Stimulated activated CD4-positive, alpha-beta T cell treated with anti-CD3 and anti-CD28 coated beads, Interleukin-2, amount 100 ng/mL, for 48 hours (primary cell): Measurements from ENCODE around the gene LILRB1.
"Not testable (repeated sequence)": the region's sequence is repeated elsewhere in the genome, so short reads cannot be mapped to it uniquely, and the experiment has no call there.

Experiments used
- DNase-seq, 2 donors: peaks; one replicate each; pipeline ENCODE4 v3.0.0-alpha.2; 2020

Gene LILRB1

DNA sequence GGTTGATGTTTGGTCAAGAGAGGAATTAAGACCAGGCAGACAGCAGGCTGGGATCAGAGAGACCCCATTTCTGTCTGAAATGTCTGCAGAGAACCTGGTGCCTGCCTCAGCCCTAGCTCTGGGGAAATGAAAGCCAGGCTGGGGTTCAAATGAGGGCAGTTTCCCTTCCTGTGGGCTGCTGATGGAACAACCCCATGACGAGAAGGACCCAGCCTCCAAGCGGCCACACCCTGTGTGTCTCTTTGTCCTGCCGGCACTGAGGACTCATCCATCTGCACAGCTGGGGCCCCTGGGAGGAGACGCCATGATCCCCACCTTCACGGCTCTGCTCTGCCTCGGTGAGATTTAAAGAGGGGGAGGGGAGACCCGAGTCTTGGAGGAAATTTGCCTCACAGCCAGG is 32.4 kb downstream of the LILRB1 start, which contains the start of gene LILRB4:
Gene LILRB4, plus strand, starts transcription at position 256 of the 400 bp plus-strand sequence. Its CDS starts 49 bp downstream, at position 305.
- no peak for DNase-seq

DNA sequence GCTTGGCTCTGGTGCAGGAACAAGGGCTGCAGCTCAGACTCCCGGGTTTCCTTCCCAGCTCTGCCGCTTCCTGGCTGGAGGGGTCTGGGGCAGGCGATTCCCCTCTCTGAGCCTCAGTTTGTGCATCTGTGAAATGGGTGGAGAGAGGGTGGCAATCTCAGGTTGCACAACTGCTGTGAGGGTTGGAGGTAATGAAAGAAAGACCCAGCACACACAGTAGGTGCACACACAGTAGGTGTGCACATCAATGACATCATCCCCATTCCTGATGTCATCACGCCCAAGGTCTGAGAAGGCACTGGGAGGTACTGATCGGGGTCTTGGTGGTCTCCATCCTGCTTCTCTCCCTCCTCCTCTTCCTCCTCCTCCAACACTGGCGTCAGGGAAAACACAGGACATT is 35.2 kb downstream of the LILRB1 start:
- DNase-seq = no peak

DNA sequence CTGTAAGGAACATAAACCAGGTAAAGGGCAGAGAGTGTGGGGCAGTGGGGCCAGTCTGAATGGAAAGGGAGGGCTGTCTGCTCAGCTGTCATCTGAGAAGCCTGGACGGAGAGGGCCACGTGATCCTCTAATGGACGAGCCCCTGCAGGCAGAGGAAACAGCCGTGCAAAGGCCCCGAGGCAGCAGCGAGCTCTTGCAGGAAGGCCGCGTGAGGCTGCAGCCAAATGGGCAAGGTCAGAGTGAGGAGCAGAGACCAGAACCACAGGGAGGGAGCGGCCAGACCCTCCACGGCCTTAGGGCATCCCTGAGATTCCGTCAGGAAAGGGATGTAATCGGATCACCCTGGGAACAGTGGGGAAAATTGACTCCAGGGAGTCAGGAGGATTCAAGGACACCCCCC is 36.9 kb downstream of the LILRB1 start:
- no peak for DNase-seq

DNA sequence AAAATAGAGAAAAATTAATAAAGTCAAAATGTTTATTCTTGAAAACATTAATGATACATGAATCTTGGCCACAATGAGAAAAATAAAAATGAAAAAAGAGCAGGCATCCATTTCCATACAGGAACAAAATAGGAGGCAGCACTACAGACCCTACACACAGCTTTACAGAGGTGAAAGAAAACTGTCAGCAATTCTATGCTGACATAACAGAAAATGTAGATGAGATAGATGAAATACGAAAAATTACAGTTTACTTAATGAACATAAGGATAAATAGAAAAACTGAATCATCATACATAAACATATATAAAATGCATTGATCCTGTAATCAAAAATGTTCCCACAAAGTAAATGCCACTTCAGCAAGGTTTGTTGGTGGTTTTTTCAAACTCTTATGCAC is 38.1 kb downstream of the LILRB1 start:
- DNase-seq = no peak

DNA sequence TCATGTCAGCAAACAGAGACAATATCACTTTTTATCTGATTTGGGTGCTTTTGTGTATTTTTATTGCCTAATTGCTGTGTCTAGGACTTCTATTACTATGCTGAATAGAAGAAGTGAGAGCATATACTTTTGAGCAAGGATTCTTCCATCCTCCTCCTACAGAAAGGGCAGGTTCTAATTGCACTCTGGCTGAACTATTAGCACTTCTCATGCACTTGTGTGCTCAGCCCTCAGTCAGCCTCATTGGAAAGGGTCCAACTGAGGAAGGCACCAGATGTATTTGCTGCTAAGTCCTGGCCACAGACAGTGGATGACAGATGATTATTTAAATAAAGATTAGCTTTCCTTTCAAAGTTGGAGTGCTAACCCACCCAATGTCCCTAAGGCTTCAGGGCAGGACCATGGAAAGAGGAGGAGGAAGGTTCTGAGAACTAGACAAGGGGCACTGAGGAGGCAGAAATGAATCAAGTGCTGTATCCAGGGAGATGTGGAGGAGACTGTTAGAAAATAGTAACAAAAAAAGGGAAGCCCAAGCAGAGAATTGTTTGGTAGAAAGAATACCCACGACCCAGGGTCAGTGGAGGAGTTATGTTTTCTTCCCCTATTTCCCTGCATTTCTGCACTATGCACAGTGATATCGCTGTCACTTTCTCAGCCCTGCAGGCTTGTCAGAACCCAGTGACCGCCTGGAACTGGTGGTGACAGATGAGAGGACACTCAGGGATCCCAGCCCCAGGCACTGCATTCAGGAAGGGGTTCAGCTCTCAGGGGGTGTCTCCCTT is 40.5 kb downstream of the LILRB1 start:
- no peak for DNase-seq

DNA sequence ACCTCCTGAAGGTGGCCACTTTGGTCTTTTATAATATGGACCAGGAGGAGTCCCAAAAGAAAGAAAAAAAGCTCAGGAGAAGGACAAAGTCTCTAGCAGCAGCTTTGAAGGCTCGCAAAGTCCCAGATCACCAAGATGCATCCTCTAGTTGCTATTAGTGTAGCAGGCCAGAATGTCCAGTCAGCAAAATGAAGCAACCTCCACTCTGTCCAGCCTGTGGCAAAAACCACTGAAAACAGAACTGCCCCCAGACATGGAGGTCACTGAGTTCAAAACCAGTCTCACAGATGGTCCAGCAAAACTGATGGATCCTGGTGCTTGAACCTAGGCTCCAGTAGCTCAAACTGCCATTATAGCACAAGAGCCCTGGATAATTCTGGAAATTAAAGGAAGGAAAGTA is 42.9 kb downstream of the LILRB1 start:
- DNase-seq = no peak

DNA sequence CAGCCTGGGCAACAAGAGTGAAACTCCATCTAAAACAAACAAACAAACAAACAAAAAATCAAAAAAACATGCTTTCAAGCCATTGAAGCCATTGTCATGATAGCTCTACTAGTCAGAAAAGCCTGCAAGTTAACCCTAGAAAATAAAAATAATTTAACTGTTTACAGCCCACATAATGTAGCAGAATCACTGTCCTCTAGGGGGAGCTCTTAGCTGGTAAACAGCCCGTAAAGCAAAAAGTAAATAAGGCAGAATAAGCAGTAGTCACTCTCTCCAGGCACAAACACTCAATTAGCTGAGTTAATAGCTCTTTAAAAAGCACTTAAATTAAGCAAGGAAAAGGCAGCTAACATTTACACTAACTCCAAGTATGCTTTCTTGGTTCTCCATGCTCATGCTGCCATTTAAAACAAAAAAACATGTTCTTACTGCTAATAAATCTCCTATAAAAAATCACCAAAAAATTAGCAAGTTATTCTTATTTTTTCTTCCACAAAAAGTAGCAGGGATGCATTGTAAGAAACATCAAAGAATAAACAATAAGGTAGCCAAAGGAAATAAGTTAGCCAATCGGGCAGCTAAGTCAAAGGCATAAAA is 43.8 kb downstream of the LILRB1 start:
- DNase-seq = no peak

DNA sequence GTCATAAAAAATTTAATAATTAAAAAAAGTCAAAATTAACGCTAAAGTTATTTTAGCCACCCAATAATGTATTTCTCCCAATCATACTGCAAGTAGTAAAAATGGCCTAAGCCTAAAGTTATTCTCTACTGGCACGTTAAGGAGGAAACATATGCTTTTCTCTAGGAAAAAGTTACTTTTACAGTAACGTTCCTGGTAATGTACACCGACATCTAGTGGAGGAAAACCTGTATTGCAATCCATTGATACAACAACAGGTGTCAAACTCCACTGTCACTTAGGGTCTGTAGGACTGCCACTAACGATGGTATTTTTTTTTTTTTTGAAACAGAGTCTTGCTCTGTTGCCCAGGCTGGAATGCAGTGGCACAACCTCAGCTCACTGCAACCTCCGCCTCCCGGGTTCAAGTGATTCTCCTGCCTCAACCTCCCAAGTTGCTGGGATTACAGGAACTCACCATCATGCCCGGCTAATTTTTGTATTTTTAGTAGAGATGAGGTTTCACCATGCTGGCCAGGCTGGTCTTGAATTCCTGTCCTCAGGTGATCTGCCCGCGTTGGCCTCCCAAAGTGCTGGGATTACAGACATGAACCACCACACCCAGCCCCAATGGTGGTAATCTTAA is 46.0 kb downstream of the LILRB1 start:
- not testable (repeated sequence) for DNase-seq

DNA sequence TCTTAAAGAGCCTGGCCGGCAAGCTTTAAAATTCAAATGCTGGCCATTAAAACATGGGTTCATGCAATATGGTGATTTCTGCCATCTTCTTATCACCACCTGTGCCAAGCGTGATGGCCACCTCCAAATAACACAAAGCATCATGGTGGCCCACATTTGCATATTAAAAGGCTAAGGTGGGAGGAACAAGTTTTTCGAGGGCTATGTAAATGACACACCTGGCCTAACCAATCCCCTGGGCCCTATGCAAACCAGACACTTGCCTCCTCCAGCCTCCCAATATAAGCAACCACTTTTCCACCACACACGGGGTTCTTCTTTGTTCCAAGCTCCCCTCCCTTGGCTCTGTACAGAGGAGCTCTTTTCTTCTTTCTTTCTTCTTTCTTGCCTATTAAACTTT is 46.9 kb downstream of the LILRB1 start:
- DNase-seq = no peak

DNA sequence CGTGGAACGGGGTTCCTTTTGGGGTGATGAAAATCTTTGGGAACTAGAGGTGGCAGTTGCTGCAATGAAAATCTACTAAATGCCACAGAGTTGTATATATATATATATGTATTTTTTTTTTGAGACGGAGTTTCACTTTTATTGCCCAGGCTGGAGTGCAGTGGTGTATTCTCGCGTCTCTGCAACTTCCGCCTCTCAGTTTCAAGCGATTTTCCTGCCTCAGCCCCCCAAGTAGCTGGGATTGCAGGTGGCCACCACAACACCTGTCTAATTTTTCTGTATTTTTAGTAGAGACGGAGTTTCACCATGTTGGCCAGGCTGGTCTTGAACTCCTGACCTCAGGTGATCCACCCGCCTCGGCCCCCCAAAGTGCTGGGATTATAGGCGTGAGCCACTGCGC is 51.3 kb downstream of the LILRB1 start:
- DNase-seq = not testable (repeated sequence)

DNA sequence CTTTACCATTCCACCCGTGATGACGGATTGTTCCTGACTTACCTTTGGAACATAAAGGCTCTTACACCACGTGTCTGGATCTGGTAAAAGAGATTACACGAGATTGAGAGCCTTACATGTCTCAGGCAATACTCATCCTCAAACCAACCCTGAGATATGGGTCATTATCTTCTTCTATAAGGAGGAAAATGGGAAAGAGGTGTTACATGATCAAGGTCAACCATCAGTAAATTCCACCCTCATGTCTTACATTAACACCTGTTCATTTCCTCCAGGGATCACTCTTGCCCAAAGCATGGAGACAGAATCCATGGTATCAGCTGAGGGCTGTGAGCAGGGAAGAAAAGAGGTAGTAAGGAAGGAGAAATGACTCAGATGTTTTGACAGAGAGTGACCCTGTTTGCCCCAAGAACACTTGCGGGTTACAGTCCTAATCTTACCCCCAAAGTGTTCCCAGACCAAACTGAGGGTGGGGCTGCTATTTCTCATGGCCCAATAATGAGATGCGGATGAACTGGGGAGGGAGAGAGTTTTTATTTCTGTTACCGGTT is 52.1 kb downstream of the LILRB1 start:
- no peak for DNase-seq

DNA sequence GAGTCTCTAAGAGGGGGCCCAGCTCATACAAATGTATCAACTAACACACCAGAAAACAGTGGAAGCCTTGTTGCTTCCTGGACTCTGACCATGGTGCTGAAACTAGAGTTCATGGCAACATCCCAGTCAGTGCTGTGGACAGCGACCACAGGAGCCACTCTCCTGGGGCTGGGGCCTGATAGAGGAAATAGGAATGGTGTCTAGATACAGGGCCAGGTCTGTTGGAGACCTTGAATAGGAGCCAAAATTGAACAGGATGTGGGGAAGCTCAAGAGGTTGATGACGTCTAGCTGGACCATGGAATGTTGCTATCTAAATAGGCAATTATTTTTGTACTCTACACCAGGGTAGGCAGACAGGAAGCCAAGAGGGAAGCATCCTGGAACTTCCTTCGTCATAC is 54.2 kb downstream of the LILRB1 start:
- DNase-seq = no peak
